GM19397 (cell line): ENCODE data around the gene TAPT1.

Source experiments
- ATAC-seq: cut with Tn5 transposase; IDR thresholded peaks from one replicate; pipeline ENCODE4 v1.9.1; 2021; ENCODE audit warnings: mild to moderate bottlenecking, moderate library complexity; ENCODE audit not compliant: unreplicated experiment

TAPT1 gene

GRCh38 chr4:16140231-16140878, 85.9 kb downstream of the TAPT1 start:
- no peak for ATAC-seq

- ATAC-seq = no peak
Observed at GRCh38 chr4:16139066-16139945, 87.0 kb downstream of the TAPT1 start.

- no peak for ATAC-seq
Observed at GRCh38 chr4:16136827-16137226, 89.4 kb downstream of the TAPT1 start.

- no peak for ATAC-seq
Observed at GRCh38 chr4:16136311-16136710, 90.0 kb downstream of the TAPT1 start.

GRCh38 chr4:16133406-16133805, 92.9 kb downstream of the TAPT1 start:
- ATAC-seq = no peak

GRCh38 chr4:16131293-16131692, 95.0 kb downstream of the TAPT1 start:
- ATAC-seq = no peak

- ATAC-seq = no peak
Observed at GRCh38 chr4:16129336-16129735, 96.9 kb downstream of the TAPT1 start.

- ATAC-seq = no peak
Observed at GRCh38 chr4:16126714-16127113, 99.6 kb downstream of the TAPT1 start.

GRCh38 chr4:16125571-16126445, 100.5 kb downstream of the TAPT1 start:
- ATAC-seq = no peak

- no peak for ATAC-seq
Observed at GRCh38 chr4:16124232-16124631, 102.0 kb downstream of the TAPT1 start.

GRCh38 chr4:16123356-16124084, 102.8 kb downstream of the TAPT1 start:
- no peak for ATAC-seq

GRCh38 chr4:16122784-16123183, 103.5 kb downstream of the TAPT1 start:
- no peak for ATAC-seq

GRCh38 chr4:16122308-16122711, 104.0 kb downstream of the TAPT1 start:
- ATAC-seq = no peak

- ATAC-seq = no peak
Observed at GRCh38 chr4:16120720-16121119, 105.6 kb downstream of the TAPT1 start.

- ATAC-seq = no peak
Observed at GRCh38 chr4:16119981-16120380, 106.3 kb downstream of the TAPT1 start.

- ATAC-seq = no peak
Observed at GRCh38 chr4:16118090-16118489, 108.2 kb downstream of the TAPT1 start.

GRCh38 chr4:16117164-16117563, 109.1 kb downstream of the TAPT1 start:
- no peak for ATAC-seq

- ATAC-seq = no peak
Observed at GRCh38 chr4:16116493-16116990, 109.7 kb downstream of the TAPT1 start.

- ATAC-seq = no peak
Observed at GRCh38 chr4:16116019-16116418, 110.3 kb downstream of the TAPT1 start.

- no peak for ATAC-seq
Observed at GRCh38 chr4:16114546-16114945, 111.7 kb downstream of the TAPT1 start.
